ENCODE measurements around the gene TMOD3.
"Not testable (repeated sequence)": the region's sequence is repeated elsewhere in the genome, so short reads cannot be mapped to it uniquely, and the experiment has no call there.

Gene TMOD3

DNA sequence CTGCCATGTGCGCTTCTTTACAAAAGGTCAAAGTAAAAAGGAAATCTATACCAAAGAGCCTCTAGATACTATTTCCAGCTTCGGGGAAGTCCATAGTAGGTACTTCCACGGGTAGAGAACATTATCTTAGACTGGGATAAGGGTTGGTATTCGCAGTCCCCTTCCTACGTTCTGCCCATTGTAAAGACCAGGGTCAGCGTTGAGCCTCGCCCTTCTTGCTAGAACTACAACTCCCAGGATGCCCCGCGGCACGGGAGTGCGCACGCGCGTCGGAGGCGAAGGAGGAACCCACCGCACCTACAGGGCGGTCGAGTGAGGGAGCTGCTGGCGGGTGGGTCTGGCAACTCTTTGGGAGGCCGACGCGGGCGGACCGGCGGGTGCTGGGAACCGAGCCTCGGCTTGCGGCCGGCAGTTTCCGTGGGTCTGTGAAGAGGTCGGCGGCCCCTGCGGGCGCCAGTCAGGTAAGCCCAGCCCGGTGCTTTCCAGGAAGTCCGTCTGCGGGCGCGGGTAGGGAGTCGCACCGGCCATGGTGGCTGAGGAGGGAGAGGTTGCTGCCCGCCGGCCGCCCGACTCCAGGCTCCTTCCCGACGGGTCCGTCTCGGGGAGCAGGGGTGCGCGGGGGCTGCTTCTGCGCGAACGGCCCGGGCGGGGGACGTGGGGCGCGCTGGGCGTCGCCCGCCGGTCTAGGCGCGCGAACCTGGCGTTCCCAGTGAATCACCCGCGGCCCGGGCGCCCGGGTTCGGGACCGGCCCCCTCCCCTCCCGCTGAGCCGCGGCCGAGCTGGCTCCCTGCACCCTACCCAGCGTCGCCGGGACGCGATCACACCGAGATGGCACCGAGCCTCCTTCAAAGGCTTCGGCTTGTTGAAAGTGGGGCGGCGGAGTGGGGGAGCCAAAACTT lies at the start of gene TMOD3:
TSS of gene TMOD3 (plus strand) at position 278 of the 900 bp plus-strand sequence. CDS start 33,232 bp downstream, outside the sequence.
- in situ Hi-C loops (cut with HindIII; ENCODE audit: low sequenced_read_pairs) = no loop called here

DNA sequence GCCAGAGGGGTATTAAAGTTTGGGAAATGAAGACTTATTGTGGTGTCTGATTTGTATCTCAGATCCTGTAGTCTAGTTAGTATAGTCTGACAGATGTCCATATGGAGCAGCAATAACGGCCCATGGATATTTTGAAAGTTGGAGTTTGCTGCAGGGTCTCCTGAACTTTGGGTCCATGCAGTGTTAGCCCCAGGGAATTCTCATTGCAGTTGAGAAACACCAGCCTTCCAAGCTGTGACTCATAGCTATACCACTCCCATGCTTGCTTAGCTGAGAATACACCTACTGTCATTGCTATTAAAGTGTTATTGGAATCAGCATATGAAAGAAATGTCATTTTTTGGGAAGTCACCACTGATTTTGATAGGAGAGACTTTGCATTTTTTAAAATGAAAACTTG lies 48.8 kb upstream of the TMOD3 start:
- in situ Hi-C loops (cut with HindIII; ENCODE audit: low sequenced_read_pairs) = no loop called here

DNA sequence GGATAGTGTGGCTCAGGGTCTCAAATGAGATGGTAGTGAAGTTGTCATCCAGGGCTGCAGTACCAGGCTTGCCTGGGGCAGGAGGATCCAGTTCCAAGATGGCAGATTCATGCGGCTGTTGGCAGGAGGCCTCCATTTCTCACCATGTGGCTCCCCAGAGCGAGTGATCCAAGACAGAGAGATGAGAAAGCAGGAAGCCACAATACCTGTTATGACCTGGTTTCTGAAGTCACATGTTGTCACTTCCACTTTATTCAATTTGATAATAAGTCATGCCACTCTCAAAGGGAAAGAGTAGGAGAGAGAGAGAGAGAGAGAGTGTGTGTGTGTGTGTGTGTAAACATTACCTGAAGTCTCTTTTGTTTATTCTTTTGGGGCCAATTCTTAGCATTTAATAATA lies 47.9 kb upstream of the TMOD3 start:
- in situ Hi-C loops (cut with HindIII; ENCODE audit: low sequenced_read_pairs) = no loop called here

DNA sequence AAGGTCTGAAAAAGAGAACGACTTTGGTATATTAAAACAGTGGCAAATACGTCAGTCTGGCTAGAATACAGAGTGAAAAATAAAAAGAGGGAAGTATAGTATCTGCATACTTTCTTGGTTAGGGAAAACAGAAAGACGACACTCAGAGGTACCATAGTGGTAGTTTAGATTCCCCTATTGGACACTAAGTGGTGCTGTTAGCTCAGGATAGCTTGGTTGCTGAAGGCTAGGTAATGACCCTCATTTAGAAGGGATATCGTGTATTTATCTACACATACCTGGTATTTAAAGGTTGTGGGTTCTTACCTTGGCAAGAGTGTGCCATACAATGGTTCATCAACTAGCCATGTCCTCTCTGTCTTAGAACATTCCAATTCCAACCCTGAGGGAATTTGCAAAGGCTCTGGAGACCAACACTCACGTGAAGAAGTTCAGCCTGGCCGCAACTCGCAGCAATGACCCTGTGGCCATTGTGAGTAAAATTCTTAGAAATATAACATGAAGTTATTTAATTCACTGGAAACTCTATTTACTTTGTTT lies 47.0 kb upstream of the TMOD3 start:
- in situ Hi-C loops (cut with HindIII; ENCODE audit: low sequenced_read_pairs) = no loop called here

DNA sequence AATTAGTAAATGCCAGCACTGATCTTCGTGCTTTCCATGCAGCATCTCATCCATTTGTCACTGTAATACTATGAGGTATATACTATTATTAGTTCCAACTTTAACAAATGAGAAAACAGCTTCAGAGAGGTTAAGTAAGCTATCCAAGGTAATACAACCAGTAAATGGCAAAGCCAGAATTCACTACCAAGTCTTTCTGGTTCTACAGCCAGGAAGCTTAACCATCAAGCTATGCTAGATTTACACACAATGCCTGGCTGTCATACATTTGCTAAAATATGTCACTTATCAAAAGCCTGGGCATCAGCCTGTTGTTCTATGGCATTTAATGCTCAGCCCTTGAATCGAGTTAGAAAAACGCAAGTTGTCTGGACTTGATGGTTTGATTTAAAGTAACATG lies 45.5 kb upstream of the TMOD3 start:
- in situ Hi-C loops (cut with HindIII; ENCODE audit: low sequenced_read_pairs) = no loop called here

DNA sequence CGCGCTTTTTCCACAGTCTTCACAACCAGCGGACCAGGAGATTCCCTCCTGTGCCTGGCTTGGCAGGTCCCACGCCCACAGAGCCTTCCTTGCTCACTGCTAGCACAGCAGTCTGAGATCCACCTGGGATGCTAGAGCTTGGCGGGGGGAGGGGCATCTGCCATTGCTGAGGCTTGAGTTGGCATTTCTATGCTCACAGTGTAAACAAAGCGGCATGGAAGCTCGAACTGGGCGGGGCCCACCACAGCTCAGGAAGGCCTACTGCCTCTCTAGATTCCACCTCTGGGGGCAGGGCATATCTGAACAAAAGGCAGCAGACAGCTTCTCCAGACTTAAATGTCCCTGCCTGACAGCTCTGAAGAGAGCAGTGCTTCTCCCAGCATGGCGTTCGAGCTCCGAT lies 42.3 kb upstream of the TMOD3 start:
- in situ Hi-C loops (cut with HindIII; ENCODE audit: low sequenced_read_pairs) = not testable (repeated sequence)

DNA sequence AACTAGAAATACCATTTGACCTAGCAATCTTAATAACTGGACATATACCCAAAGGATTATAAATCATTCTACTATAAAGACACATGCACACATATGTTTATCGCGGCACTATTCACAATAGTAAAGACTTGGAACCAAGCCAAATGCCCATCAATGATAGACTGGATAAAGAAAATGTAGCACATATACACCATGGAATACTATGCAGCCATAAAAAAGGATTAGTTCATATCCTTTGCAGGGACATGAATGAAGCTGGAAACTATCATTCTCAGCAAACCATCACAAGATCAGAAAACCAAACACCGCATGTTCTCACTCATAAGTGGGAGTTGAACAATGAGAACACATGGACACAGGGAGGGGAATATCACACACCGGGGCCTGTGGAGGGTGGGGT lies 37.0 kb upstream of the TMOD3 start:
- in situ Hi-C loops (cut with HindIII; ENCODE audit: low sequenced_read_pairs) = not testable (repeated sequence)

DNA sequence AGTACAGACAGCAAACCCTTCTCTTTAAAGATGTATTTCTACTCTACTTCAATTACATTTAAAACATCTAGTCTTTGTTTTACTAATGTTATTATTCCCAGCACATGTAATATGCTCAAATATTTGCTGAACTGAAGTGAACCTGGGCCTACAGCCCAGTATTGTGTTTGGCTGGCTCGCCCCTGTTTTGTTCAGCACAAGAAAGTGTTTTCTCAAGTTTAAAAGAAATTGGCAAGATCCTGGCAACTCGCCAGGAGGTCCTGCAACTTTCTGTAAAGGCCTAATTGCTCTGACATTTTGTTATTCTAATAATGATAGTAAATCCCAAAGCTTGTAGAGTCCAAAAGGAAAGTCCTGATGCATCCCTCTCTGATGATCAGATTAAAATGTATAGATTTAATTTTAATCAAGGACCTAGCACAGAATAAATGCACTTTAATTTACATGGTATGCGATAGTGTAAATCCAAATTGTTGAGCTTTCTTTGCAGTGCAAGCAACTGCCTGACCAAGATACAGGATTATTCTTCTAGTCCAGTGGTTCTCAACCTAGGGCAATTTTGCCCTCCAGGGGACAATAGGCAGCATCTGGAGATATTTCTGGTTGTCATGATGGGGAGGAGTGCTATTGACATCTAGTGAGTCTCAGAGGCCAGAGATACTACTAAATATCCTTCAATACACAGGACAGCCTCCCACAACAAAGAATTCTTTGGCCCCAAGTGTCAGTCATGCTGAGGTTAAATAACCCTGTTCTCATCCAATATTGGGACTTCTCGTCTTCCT lies 35.7 kb upstream of the TMOD3 start:
- in situ Hi-C loops (cut with HindIII; ENCODE audit: low sequenced_read_pairs) = no loop called here

DNA sequence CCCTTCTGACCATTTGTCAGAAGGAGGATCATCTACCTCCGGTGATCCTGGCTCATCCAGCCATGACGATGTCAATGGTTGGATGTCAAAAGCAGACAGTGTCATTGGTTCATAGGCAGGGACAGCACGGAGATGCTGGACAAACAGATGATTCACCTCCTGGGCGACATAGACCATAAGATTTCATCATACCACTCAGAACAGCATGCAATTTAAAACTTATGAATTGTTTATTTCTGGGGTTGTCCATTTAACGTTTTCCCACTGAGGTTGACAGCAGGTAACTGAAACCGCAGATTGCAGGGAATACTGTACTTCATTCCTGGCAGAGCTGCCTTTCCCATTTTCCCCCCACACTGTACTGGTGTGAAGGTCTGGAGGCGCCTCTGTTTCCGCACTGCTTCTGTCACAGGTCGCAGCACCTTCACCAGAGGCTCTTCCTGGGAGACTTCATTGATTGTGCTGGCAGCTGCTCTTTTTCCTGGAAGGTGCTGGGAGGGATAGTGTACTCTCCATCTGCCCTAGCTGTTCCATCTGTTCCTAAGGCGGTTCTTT lies 32.5 kb upstream of the TMOD3 start:
- in situ Hi-C loops (cut with HindIII; ENCODE audit: low sequenced_read_pairs) = no loop called here

DNA sequence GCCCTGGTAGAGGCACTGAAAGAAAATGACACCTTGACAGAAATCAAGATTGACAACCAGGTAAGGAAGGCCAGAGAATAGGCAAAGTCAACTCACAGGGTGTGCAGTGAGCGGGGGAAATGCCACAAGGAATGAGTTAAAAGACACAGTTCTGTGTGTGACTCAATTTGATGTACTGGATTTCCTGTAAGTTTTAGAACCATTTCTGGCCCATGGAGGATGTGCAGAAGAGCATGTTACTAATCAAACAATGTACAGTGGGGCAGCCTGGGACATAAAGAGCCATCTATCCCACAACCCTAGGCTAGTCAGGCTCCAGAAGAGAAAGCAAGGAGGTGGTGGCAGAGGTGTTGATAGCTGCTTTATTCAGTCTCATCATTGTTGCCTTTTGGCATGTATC lies 31.2 kb upstream of the TMOD3 start:
- in situ Hi-C loops (cut with HindIII; ENCODE audit: low sequenced_read_pairs) = no loop called here

DNA sequence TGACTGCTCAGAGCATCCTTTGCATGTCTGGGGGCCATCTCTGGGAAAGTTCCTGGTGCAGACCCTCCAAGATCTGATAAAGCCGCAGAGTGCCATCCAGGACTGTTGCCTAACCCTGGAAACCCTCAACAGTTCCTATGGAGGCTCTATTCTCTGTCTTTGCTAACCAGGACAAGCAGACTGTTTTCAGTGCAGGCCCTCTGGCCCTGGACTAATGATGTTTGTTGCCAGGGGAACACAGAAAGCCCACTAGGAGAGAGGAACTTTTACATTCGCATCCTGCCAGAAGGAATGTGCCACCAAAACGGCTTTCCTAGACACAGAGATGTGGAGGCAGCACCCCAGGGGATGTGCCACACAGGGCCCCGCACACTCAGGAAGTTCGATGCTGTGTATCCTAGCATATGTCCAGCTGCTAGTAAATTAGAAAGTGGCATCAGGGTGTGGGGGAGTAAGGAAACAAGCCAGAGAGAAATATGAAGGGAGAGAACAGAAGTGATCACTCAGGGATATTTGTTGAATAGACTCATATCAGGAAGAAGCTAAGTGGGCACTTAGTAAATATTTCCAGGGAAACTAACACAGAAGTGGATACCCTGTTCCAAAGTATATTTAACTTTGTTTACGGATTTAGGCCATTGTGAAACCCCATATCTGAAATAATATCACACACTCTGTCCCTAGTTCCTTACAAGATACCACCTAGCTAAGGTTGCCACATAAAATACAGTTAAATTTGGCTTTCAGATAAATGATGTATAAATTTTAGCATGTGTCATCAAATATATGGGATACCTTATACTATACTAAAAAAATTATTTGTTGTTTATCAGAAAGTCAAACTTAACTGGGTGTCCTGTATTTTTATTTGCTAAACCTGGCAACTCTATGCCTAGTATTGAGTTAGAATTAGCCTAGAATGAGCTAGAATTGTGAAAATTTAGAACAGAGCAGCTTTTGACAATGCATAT lies 29.9 kb upstream of the TMOD3 start:
- in situ Hi-C loops (cut with HindIII; ENCODE audit: low sequenced_read_pairs) = no loop called here

DNA sequence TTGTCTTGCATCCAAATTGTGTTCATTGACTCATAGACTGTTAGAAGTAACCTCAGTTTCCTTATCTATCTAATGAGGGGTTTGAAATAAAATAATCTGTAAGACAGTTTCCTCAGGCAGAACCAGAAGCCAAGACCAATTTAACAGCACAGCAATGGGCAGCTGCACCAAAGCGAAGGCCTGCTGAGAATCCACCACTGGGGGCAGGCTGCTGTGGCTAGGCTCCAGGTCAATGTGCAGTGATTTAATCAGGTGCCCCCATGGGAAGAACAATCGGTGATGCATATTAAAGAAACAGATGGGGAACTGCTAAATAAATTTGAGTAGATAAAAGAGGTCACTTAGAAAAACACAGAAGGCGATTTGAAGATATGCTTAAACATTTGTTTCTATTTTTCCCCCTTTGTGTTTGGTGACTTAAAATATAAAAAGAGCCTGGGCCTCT lies 28.0 kb upstream of the TMOD3 start:
- in situ Hi-C loops (cut with HindIII; ENCODE audit: low sequenced_read_pairs) = no loop called here

DNA sequence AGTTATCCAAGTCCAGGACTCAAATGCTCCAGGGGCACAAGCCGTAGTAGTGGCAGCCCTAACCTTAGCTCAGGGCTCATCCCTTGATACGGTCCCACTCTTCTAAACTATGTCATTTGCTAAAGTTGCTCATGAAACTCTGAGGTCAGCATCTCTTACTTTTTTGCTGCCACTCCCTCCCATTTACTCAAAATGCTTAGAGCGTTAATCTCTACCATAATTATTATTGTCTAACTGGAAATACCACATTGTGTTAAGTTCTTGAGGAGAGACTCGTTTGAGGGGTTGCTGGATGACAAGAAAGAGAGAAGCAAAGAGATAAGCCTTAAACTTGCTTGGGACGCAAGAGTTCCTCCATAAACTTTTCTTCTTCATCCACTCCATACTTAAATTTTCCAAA lies 26.9 kb upstream of the TMOD3 start:
- in situ Hi-C loops (cut with HindIII; ENCODE audit: low sequenced_read_pairs) = no loop called here

DNA sequence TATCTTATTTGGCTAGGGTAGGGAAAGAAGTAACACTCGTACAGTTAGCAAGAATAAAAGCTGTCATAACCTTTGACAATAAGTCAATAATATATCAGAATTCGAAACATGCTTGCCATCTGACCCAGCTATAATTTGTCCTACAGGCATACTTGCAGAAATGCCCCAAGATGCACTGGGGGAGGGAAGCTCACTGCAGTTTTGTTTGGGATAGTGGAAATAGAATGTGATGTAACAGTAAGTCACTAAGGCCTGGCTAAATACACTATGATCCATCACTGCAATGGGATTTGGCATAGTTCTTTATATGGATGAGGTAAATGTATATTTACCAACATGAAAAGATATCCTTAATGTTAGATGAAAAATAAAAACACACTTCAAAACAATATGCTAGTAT lies 25.5 kb upstream of the TMOD3 start:
- in situ Hi-C loops (cut with HindIII; ENCODE audit: low sequenced_read_pairs) = no loop called here

DNA sequence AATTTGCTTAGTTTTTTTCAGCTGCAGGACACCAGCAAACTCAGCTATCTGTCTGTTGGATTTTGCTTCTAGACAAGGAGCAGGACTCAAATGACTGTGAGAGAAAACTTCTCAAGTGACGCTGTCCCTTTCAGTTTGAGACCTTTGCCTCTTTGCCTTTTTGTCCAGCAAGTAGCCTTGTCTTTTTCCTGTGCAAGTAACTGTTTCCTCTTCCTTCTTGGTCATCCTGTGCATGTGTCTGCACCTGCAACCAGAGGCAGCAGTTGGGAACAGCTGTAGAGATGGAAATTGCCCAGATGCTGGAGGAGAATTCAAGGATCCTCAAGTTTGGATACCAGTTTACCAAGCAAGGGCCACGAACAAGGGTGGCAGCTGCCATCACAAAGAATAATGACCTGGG lies 23.3 kb upstream of the TMOD3 start:
- in situ Hi-C loops (cut with HindIII; ENCODE audit: low sequenced_read_pairs) = no loop called here

DNA sequence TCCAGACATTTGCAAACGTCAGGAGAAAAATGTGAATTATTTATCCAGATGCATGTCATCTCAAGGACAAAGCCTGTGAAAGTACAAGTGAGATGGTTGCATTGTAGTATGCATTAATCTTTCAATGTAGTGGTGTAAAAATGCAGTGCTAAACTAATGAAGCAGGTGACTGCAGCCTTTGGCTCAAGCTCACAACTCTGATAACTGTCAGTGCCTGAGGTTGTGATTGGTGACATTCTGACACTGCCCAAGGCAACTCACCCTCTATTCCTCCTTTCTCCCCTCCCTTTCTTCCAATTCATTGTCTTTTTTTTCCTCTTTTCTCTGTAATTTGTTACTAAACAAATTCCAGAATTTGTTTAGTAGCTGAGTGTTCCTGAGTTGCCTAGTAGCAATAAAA lies 20.0 kb upstream of the TMOD3 start:
- in situ Hi-C loops (cut with HindIII; ENCODE audit: low sequenced_read_pairs) = no loop called here

DNA sequence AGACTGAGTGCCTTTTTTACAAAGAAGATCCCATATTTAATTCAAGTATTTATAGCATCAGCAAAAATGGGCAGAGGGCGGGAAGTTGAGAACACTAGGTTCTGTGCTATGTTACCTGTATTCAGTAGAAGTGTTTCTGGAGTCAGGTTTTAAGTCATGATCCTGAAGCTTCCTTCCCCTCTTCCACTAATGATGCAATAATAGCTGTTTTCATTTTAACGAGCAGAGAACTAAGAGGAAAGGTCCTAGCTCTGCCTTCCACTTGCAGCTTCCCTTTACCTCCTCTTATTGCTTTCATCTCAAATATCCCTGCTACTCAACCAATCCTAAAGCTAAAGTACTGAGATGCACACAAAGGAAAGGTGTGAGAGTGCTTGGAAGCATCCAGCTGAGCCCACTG lies 16.9 kb upstream of the TMOD3 start:
- in situ Hi-C loops (cut with HindIII; ENCODE audit: low sequenced_read_pairs) = no loop called here

DNA sequence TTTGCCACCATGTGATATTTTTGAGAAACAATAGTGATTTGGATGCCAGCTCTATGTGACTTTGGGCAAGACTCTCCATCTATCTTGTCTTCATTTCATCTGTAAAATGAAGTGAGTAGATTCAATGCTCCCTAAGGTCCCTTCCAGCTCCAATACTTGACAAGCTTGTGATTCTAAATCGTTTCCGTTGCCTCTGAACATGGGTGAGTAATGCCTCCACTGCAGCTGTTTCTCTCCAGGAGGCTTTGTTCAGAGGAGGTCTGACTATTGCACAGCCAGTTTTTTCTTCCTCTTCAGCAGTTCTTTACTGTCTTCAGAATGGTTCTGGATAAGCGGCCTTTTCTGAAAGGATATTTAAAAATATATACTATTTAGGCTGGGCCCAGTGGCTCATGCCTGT lies 14.8 kb upstream of the TMOD3 start:
- in situ Hi-C loops (cut with HindIII; ENCODE audit: low sequenced_read_pairs) = no loop called here

DNA sequence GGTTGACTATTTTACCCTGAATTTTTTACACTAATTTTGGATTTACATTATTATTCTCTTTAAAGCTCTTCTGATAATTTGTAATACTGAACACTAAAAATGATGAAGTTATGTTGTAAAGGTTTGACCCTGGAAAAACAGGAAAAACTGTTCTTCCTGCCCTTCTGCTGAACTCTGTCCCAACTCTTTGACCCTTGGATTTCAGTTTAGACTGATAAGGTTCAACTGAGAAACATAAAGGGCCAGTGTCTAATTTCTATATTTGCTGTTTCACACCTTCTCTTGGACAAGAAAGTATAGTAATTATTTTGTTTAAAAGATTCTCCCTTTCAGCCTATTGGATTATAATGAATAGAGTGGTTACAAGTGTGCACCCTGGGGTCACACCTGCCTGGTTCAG lies 12.8 kb upstream of the TMOD3 start:
- in situ Hi-C loops (cut with HindIII; ENCODE audit: low sequenced_read_pairs) = no loop called here

DNA sequence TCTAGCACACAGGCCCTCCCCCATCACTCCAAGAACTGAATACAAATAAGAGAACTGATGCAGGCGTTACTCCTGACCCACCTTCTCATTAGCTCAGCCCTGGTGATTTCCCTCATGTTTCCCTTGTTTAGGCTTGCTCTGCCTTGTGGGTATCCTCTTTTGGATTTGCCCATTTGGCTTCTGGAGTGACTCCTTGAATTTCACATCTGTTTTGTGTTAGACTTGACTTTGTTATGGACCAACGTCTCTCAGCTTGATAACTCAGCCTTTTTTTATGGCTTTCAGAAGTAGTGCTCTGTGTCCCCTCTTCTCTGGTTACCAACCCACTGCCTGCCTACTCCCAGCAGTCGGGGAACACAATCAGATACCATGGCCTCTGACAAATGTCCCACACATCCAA lies 11.3 kb upstream of the TMOD3 start:
- in situ Hi-C loops (cut with HindIII; ENCODE audit: low sequenced_read_pairs) = no loop called here

Data from endothelial cell of hepatic sinusoid (primary cell).